HG03159 (cell line): ENCODE results near the gene DEPP1.

ENCODE experiments used
- ATAC-seq: cut with Tn5 transposase; IDR thresholded peaks from one replicate; pipeline ENCODE4 v1.9.1; 2021; ENCODE audit warnings: mild to moderate bottlenecking, moderate library complexity; ENCODE audit not compliant: unreplicated experiment

Gene DEPP1

GRCh38 chr10:44980309-44981171, 1.9 kb upstream of the DEPP1 start:
- ATAC-seq = no peak

- ATAC-seq = no peak
Measured at GRCh38 chr10:44979281-44980191, 927 bp upstream of the DEPP1 start.

- ATAC-seq = no peak
Measured at GRCh38 chr10:44978213-44978569, 418 bp downstream of the DEPP1 start.

- no peak for ATAC-seq
Measured at GRCh38 chr10:44977287-44978212, 1.1 kb downstream of the DEPP1 start.

- ATAC-seq = no peak
Measured at GRCh38 chr10:44976352-44977198, 2.0 kb downstream of the DEPP1 start.

- no peak for ATAC-seq
Measured at GRCh38 chr10:44975431-44976331, 2.9 kb downstream of the DEPP1 start.

- ATAC-seq = peak; percentile 78
Measured at GRCh38 chr10:44974628-44975430, 3.8 kb downstream of the DEPP1 start.

- no peak for ATAC-seq
Measured at GRCh38 chr10:44974082-44974627, 4.5 kb downstream of the DEPP1 start.

- ATAC-seq = no peak
Measured at GRCh38 chr10:44973323-44974081, 5.1 kb downstream of the DEPP1 start.

GRCh38 chr10:44972874-44973306, 5.7 kb downstream of the DEPP1 start:
- no peak for ATAC-seq

GRCh38 chr10:44971935-44972757, 6.5 kb downstream of the DEPP1 start:
- no peak for ATAC-seq

- ATAC-seq = no peak
Measured at GRCh38 chr10:44971434-44971833, 7.2 kb downstream of the DEPP1 start.

- no peak for ATAC-seq
Measured at GRCh38 chr10:44970812-44971395, 7.7 kb downstream of the DEPP1 start.

- no peak for ATAC-seq
Measured at GRCh38 chr10:44969854-44970253, 8.8 kb downstream of the DEPP1 start.

GRCh38 chr10:44968500-44969400, 9.9 kb downstream of the DEPP1 start:
- ATAC-seq = no peak
